OCI-LY3 (cell line): ENCODE measurements around the gene PYM1.

ENCODE experiments used
- CTCF ChIP-seq: fragments of 200-600, 300-600 bp; sonication (generic); IDR thresholded peaks from 2 replicates; pipeline ENCODE4 v1.5.1; 2014; ENCODE audit warnings: antibody characterized with exemption, low read length, low read depth
- EZH2phosphoT487 ChIP-seq: fragments of 200-600 bp; shearing (Covaris generic); IDR thresholded peaks from 2 replicates; pipeline ENCODE4 v1.6.1; 2018; ENCODE audit warnings: antibody characterized with exemption, mixed run types, low read depth

GRCh38 chr12:55877824-55878223 lies 49.9 kb downstream of the PYM1 start:
- no peak for TF ChIP-seq CTCF
- no peak for TF ChIP-seq EZH2phosphoT487
